Medulla oblongata (tissue), 1 donor: ENCODE measurements around the gene PANX3.

ENCODE experiments used
- DNase-seq: peaks from one replicate; pipeline ENCODE4 v3.0.0-alpha.2; 2015; ENCODE audit errors: extremely low spot score

PANX3 gene

DNA sequence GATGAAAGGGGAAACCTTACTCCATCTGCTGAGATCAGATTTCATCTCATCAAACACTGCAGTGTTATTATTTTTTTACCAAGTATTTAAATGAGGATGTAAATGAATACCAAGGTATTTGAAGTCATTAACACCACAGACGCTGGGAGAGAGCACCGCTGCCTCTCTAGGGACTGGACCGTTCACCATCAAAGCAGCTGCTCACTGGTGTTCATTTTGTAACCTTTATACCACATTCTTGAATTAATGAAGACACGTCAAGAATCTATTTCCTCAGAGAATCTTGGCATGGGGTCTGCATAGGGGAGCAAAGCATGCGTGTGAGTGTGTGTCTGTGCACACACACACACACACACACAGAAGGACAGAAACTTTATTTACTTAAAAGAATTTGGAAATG, 46.7 kb downstream of the PANX3 start:
- DNase-seq = no peak

DNA sequence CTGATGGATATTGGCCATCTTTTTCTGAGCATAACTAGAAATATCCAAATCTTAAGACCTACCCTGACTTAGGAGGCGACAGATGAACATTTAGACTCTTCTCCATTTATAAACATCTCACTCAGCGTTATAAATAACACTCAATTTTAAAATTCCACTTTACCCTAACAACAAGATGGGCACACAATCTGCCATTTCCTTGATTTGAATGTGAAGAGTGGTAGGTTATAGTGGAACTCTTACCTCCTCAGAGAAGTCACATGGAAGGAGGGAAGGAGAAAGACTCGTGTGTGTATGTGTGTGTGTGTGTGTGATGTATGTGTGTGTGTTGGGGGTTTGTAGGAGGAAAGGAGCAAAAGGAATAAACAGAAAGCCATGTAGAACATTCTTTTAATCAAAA, 47.3 kb downstream of the PANX3 start:
- no peak for DNase-seq

DNA sequence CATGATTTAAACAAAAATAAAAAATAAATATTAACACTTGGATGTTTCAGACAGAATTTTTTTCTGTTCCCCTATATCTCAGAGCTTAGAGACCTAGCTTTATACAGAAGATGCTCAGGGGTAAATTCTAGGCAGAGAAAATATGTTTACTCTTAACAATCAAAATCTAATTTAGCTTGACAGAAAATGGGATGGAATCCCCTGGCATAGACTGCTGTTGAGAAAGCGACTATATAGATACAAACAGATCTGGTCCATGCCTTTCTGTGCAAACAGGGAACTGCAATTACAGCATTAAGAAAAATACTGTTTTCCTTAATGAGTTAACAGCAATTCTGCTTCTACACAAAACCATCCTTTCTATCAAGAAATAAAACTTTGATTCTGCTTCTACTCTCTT, 47.8 kb downstream of the PANX3 start:
- no peak for DNase-seq

DNA sequence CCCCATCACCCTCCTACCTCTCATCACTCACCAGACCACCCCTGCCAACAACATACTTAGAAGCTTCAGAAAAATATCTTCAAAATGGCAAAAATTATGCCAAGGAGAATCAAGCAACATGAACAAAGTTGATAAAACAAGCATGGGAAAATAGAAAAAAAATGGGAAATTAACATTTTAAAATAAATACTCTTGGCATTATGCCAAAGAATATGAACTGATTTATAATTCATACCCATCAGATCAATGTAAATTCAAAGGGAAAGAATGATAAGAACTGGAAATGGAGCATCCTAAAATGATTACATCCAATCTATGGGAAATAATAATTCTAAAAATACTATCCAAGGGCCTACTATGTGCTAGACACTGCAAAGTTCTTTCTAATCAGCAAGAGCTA, 50.3 kb downstream of the PANX3 start:
- no peak for DNase-seq

DNA sequence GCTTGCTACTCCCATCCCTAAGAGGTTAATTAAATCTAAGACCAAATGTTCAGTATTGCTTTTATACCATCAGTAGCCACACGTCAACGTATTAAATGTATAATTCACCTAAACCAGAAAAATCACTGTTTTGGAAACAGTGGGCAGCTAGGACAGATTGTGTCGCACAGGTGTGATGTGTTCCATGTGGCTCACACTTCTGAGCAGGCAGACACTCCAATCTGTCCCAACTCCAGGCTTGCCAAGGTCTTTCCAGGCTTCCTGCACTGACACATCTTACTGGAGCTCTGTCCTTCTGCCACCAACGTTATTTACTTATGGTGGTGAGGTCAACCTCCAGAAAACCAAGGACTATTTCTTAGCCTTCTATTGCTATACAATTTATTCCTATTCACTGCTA, 50.9 kb downstream of the PANX3 start:
- no peak for DNase-seq

DNA sequence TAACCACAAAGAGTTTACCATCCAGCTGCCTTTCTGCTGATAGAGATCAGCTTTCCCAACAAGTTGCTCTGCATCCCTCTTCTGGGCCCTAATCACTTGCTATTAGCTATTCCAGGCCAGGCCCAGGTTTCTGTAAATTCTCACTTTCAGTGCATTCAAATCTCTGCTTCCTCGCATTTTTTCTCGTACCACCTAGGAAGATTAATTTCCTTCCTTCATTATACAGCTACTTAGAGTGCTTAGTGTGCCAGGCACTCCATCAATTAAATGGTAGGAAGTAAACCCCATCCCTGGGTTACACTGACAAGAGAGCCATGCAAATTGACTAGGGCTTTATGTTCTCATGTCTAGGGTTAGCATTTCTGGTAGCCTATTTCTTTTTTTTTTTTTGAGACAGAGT, 52.6 kb downstream of the PANX3 start:
- no peak for DNase-seq

DNA sequence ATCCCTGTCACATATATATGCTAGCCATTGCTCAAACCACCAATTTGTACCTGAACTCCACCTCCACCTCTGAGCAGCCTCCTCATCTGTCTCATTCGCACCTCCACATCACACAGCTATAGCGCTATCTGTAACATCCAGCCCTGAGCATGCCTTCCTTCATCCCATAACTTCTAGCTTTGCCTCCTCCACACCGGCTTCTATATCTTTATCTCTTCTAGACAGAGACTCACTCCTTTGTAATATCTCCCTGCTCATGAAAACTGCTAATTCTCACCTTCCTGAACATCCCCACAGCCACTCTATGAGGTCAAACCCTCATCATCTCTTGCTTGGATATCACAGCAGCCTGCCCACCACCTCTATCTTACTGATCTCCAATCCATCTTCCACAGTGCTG, 56.4 kb downstream of the PANX3 start:
- DNase-seq = no peak

DNA sequence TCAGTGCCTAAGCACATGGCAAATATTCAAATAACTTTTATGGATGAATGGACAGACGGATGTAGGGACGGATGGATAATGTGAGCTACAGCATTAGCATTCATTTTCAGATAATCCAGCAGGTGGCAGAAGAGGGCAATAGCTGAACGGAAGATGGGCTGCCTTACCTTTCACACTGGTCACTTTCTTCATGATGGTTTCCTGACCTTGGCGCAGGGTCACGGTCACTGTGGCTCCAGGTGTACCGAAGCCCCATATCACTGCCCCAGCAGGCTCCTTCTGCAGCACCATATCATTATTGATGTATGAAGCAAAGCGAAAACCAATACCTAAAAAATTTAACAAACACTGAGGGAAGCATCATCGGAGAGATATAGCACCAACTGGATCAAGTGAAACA, 58.0 kb downstream of the PANX3 start:
- peak; percentile 67 for DNase-seq
